ENCODE results near the gene FUBP3. TPM values are rescaled to one million over a fixed set of nuclear protein-coding genes. Genes with fewer than 3 reads are reported as not detected.

Gene FUBP3
- total RNA-seq, 1 experiment from 2014 or later, result 78.6 TPM

DNA sequence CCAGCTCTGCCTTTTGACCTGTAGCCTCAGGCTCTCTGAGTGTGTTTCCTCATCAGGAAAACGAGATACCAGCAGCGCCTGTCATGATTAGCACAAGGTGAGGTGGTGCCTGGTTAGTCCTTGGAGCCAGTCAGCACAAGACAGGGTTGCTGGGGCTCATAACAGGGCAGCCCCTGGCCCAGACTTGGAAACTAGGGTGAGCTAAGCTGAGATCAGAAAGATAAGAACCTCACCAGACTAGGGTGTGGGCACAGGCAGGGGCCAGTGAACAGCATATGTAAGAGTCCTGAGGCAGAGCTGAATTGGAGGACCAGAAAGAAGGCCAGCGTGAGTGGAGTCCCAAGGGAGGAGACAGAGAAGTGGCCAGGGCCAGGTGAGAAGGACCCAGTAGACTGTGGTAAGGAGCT lies 42.7 kb upstream of the FUBP3 start:
- H3K18ac ChIP-seq (ENCODE audit: insufficient read length, low read depth, low read length), result no peak overlapping the region
- TF ChIP-seq, protein P1, sequence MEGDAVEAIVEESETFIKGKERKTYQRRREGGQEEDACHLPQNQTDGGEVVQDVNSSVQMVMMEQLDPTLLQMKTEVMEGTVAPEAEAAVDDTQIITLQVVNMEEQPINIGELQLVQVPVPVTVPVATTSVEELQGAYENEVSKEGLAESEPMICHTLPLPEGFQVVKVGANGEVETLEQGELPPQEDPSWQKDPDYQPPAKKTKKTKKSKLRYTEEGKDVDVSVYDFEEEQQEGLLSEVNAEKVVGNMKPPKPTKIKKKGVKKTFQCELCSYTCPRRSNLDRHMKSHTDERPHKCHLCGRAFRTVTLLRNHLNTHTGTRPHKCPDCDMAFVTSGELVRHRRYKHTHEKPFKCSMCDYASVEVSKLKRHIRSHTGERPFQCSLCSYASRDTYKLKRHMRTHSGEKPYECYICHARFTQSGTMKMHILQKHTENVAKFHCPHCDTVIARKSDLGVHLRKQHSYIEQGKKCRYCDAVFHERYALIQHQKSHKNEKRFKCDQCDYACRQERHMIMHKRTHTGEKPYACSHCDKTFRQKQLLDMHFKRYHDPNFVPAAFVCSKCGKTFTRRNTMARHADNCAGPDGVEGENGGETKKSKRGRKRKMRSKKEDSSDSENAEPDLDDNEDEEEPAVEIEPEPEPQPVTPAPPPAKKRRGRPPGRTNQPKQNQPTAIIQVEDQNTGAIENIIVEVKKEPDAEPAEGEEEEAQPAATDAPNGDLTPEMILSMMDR (conservative IDR thresholded peaks at IDR 0.05), result no peak
- no CpG with 5 or more reads among the region's 3 CpGs for WGBS (ENCODE audit: extremely low coverage, insufficient read length, low lambda C conversion rate)
- H3K4me2 ChIP-seq (ENCODE audit: insufficient read depth, insufficient read length, low read length), result no peak overlapping the region
- H3K4me1 Mint-ChIP-seq, result peaks cover 31 to 57% of the 10 kb centered on the region in 2 experiments
- no peak overlapping the region for H3K23ac ChIP-seq (ENCODE audit: insufficient read length, low read depth, low read length)
- H4K8ac ChIP-seq (replicated peaks; ENCODE audit: insufficient read length, low read depth, low read length), result no peak overlapping the region
- no peaks in the 10 kb centered on the region for H3K79me2 ChIP-seq (ENCODE audit: insufficient read depth, low read length)
- no peak overlapping the region; a peak in 2 of 7 replicates for H3K27ac Mint-ChIP-seq
- H3K9me3 Mint-ChIP-seq, result peaks cover 0 to 3% of the 10 kb centered on the region in 2 experiments; a peak in 1 of 5 replicates
- H3K9me3 ChIP-seq (ENCODE audit: control insufficient read depth, low read depth, low read length), result no peaks in the 10 kb centered on the region
- no peak overlapping the region for H2BK20ac ChIP-seq (ENCODE audit: low read depth, low read length, poor library complexity, severe bottlenecking)
- H3K4ac ChIP-seq (ENCODE audit: low read depth, low read length), result no peak overlapping the region
- DNase-seq, result no peak
- H3K27me3 ChIP-seq (ENCODE audit: insufficient read depth, low read length), result no peaks in the 10 kb centered on the region; the same call in 1 of the 2 replicates
- H4K20me1 ChIP-seq (ENCODE audit: control insufficient read depth, insufficient read depth, insufficient read length), result no peaks in the 10 kb centered on the region
- H3K23me2 ChIP-seq (ENCODE audit: insufficient read length, low read depth, low read length, poor library complexity, severe bottlenecking), result no peaks in the 10 kb centered on the region
- no peak overlapping the region for H3K4me3 Mint-ChIP-seq
- H2AK5ac ChIP-seq (ENCODE audit: insufficient read length, low read length), result no peak overlapping the region
- H2BK12ac ChIP-seq (ENCODE audit: insufficient read length, low read depth, low read length), result no peak overlapping the region
- H3K36me3 Mint-ChIP-seq (ENCODE audit: insufficient read depth in 1 of 3, low read depth in 3 of 3), result no peaks in the 10 kb centered on the region
- no peak overlapping the region for H2BK5ac ChIP-seq (ENCODE audit: insufficient read length, low read length)
- H3K14ac ChIP-seq (ENCODE audit: insufficient read depth, low read length), result no peak overlapping the region
- H3K27ac ChIP-seq (ENCODE audit: insufficient read length, low read depth, low read length), result no peak overlapping the region
- no peak overlapping the region for H2BK15ac ChIP-seq (ENCODE audit: low read depth, low read length)
- no peaks in the 10 kb centered on the region; the same call in 1 of the 2 replicates for H3K4me1 ChIP-seq (ENCODE audit: insufficient read depth, low read length)
- H4K91ac ChIP-seq (ENCODE audit: insufficient read length, low read depth, low read length), result no peak overlapping the region
- no peak overlapping the region for H3K9ac ChIP-seq (ENCODE audit: extremely low read depth, insufficient read length, low read length)
- H2AFZ ChIP-seq (ENCODE audit: low read length), result no peak overlapping the region
- no peak overlapping the region for H3T11ph ChIP-seq (ENCODE audit: low read length)
- no peak overlapping the region for H3K56ac ChIP-seq (ENCODE audit: insufficient read length, low read depth, low read length)
- H3K79me1 ChIP-seq (ENCODE audit: insufficient read depth, low read depth, low read length, poor library complexity, severe bottlenecking), result no peaks in the 10 kb centered on the region
- H3K27me3 Mint-ChIP-seq (ENCODE audit: low read depth), result peaks cover 36% of the 10 kb centered on the region
- H4K5ac ChIP-seq (ENCODE audit: insufficient read length, low read depth, low read length), result no peak overlapping the region
- no peak overlapping the region for H2BK120ac ChIP-seq (ENCODE audit: low read depth, low read length, poor library complexity, severe bottlenecking)

All from H9 (cell line).